ENCODE measurements around the gene MOV10L1. TPM values are rescaled to one million over a fixed set of nuclear protein-coding genes. Genes with fewer than 3 reads are reported as not detected.

MOV10L1 gene
- total RNA-seq, 1 donor, result not detected

- Histone ChIP-seq H3K4me3 (ENCODE audit: low read length) (no peak overlapping the region), H3K27me3 (ENCODE audit: insufficient read depth, low read length) (no peaks in the 10 kb centered on the region), H3K4me1 (ENCODE audit: insufficient read depth, low read length) (peaks cover 7% of the 10 kb centered on the region), H3K9me3 (ENCODE audit: low read depth, low read length) (no peaks in the 10 kb centered on the region)
Observed at GRCh38 chr22:50102946-50103345, 13.1 kb downstream of the MOV10L1 start.

- Histone ChIP-seq H3K9me3 (ENCODE audit: low read depth, low read length) (no peaks in the 10 kb centered on the region), H3K4me1 (ENCODE audit: insufficient read depth, low read length) (peaks cover 7% of the 10 kb centered on the region), H3K4me3 (ENCODE audit: low read length) (no peak overlapping the region), H3K27me3 (ENCODE audit: insufficient read depth, low read length) (no peaks in the 10 kb centered on the region)
Observed at GRCh38 chr22:50104141-50104544, 14.3 kb downstream of the MOV10L1 start.

GRCh38 chr22:50105208-50106100 lies 15.6 kb downstream of the MOV10L1 start:
- Histone ChIP-seq H3K27me3 (ENCODE audit: insufficient read depth, low read length) (no peaks in the 10 kb centered on the region), H3K9me3 (ENCODE audit: low read depth, low read length) (no peaks in the 10 kb centered on the region), H3K4me3 (ENCODE audit: low read length) (no peak overlapping the region), H3K4me1 (ENCODE audit: insufficient read depth, low read length) (peaks cover 7% of the 10 kb centered on the region)

GRCh38 chr22:50107529-50107928 lies 17.7 kb downstream of the MOV10L1 start:
- Histone ChIP-seq H3K4me1 (ENCODE audit: insufficient read depth, low read length) (peaks cover 21% of the 10 kb centered on the region), H3K9me3 (ENCODE audit: low read depth, low read length) (no peaks in the 10 kb centered on the region), H3K27me3 (ENCODE audit: insufficient read depth, low read length) (no peaks in the 10 kb centered on the region), H3K4me3 (ENCODE audit: low read length) (no peak overlapping the region)

GRCh38 chr22:50111056-50111455 lies 21.2 kb downstream of the MOV10L1 start:
- H3K4me3 ChIP-seq (ENCODE audit: low read length), result no peak overlapping the region

GRCh38 chr22:50112151-50113118 lies 22.6 kb downstream of the MOV10L1 start:
- H3K4me1 ChIP-seq (ENCODE audit: insufficient read depth, low read length), result peaks cover 17% of the 10 kb centered on the region
- H3K27me3 ChIP-seq (ENCODE audit: insufficient read depth, low read length), result no peaks in the 10 kb centered on the region
- no peak overlapping the region for H3K4me3 ChIP-seq (ENCODE audit: low read length)
- no peaks in the 10 kb centered on the region for H3K9me3 ChIP-seq (ENCODE audit: low read depth, low read length)

More at GRCh38 chr22:50111056-50111455, 21.2 kb downstream of the MOV10L1 start:
- H3K4me1 ChIP-seq (ENCODE audit: insufficient read depth, low read length), result peaks cover 17% of the 10 kb centered on the region
- no peaks in the 10 kb centered on the region for H3K27me3 ChIP-seq (ENCODE audit: insufficient read depth, low read length)
- H3K9me3 ChIP-seq (ENCODE audit: low read depth, low read length), result no peaks in the 10 kb centered on the region

- Histone ChIP-seq H3K4me1 (ENCODE audit: insufficient read depth, low read length) (peaks cover 17% of the 10 kb centered on the region), H3K9me3 (ENCODE audit: low read depth, low read length) (no peaks in the 10 kb centered on the region), H3K4me3 (ENCODE audit: low read length) (no peak overlapping the region), H3K27me3 (ENCODE audit: insufficient read depth, low read length) (no peaks in the 10 kb centered on the region)
Observed at GRCh38 chr22:50114221-50115021, 24.6 kb downstream of the MOV10L1 start.

- no peaks in the 10 kb centered on the region for H3K9me3 ChIP-seq (ENCODE audit: low read depth, low read length)
Observed at GRCh38 chr22:50115693-50116092, 25.9 kb downstream of the MOV10L1 start.

GRCh38 chr22:50117168-50117762 lies 27.5 kb downstream of the MOV10L1 start:
- Histone ChIP-seq H3K4me3 (ENCODE audit: low read length) (no peak overlapping the region), H3K4me1 (ENCODE audit: insufficient read depth, low read length) (peaks cover 5% of the 10 kb centered on the region)

More at GRCh38 chr22:50115693-50116092, 25.9 kb downstream of the MOV10L1 start:
- H3K4me1 ChIP-seq (ENCODE audit: insufficient read depth, low read length), result peaks cover 17% of the 10 kb centered on the region
- H3K4me3 ChIP-seq (ENCODE audit: low read length), result no peak overlapping the region
- H3K27me3 ChIP-seq (ENCODE audit: insufficient read depth, low read length), result no peaks in the 10 kb centered on the region

GRCh38 chr22:50118129-50118528 lies 28.3 kb downstream of the MOV10L1 start:
- no peak overlapping the region for H3K4me3 ChIP-seq (ENCODE audit: low read length)
- H3K27me3 ChIP-seq (ENCODE audit: insufficient read depth, low read length), result no peaks in the 10 kb centered on the region
- no peaks in the 10 kb centered on the region for H3K4me1 ChIP-seq (ENCODE audit: insufficient read depth, low read length)
- H3K9me3 ChIP-seq (ENCODE audit: low read depth, low read length), result no peaks in the 10 kb centered on the region

More at GRCh38 chr22:50117168-50117762, 27.5 kb downstream of the MOV10L1 start:
- H3K9me3 ChIP-seq (ENCODE audit: low read depth, low read length), result no peaks in the 10 kb centered on the region
- H3K27me3 ChIP-seq (ENCODE audit: insufficient read depth, low read length), result no peaks in the 10 kb centered on the region

- H3K4me3 ChIP-seq (ENCODE audit: low read length), result no peak overlapping the region
- no peaks in the 10 kb centered on the region for H3K9me3 ChIP-seq (ENCODE audit: low read depth, low read length)
- H3K4me1 ChIP-seq (ENCODE audit: insufficient read depth, low read length), result no peaks in the 10 kb centered on the region
- no peaks in the 10 kb centered on the region for H3K27me3 ChIP-seq (ENCODE audit: insufficient read depth, low read length)
Observed at GRCh38 chr22:50118557-50119168, 28.9 kb downstream of the MOV10L1 start.

- Histone ChIP-seq H3K4me3 (ENCODE audit: low read length) (no peak overlapping the region), H3K9me3 (ENCODE audit: low read depth, low read length) (no peaks in the 10 kb centered on the region), H3K27me3 (ENCODE audit: insufficient read depth, low read length) (no peaks in the 10 kb centered on the region), H3K4me1 (ENCODE audit: insufficient read depth, low read length) (no peaks in the 10 kb centered on the region)
Observed at GRCh38 chr22:50119169-50119767, 29.5 kb downstream of the MOV10L1 start.

GRCh38 chr22:50119768-50120251 lies 30.0 kb downstream of the MOV10L1 start:
- no peaks in the 10 kb centered on the region for H3K9me3 ChIP-seq (ENCODE audit: low read depth, low read length)
- H3K4me1 ChIP-seq (ENCODE audit: insufficient read depth, low read length), result no peaks in the 10 kb centered on the region
- H3K27me3 ChIP-seq (ENCODE audit: insufficient read depth, low read length), result no peaks in the 10 kb centered on the region
- no peak overlapping the region for H3K4me3 ChIP-seq (ENCODE audit: low read length)

Measured in mononuclear cell (primary cell).